ENCODE data around the gene SEC31B. TPM values are rescaled to one million over a fixed set of nuclear protein-coding genes. Genes with fewer than 3 reads are reported as not detected.

The SEC31B gene
- total and polyA plus RNA-seq, 2 donors (not counting 3 experiments of a cell fraction or from before 2014, with no cell fraction given): 11.1 to 14.4 TPM

GRCh38 chr10:100485366-100485765 is 34.3 kb downstream of the SEC31B start:
- H2AFZ ChIP-seq (ENCODE audit: low read depth, low read length): no peak overlapping the region
- no peak overlapping the region for H3K9ac ChIP-seq (replicated peaks; ENCODE audit: extremely low read depth, insufficient read depth, low read length)
- no peak overlapping the region for H3K27ac ChIP-seq (ENCODE audit: insufficient read depth, low read depth, low read length)
- BruUV-seq (replicated peaks): no TSS peak
- no peak for FAIRE-seq
- ChIA-PET CTCF (interaction anchor here (6.8 kb wide), 1 partner anchor 32 kb away, joined by 78 read pairs; no protein-coding TSS in a partner anchor), POLR2A (no interaction called here)
- peaks cover 16 to 17% of the 10 kb centered on the region in 2 experiments for H3K27me3 ChIP-seq (ENCODE audit: control insufficient read depth in 2 of 2, insufficient read depth in 2 of 2, low read length in 2 of 2)
- peaks cover 0 to 7% of the 10 kb centered on the region in 2 experiments for H3K36me3 ChIP-seq (ENCODE audit: control insufficient read depth in 2 of 2, extremely low read depth in 1 of 2, insufficient read depth in 2 of 2, low read length in 2 of 2)
- H3K9me3 ChIP-seq (replicated peaks; ENCODE audit: control insufficient read depth, insufficient read depth, low read length): no peaks in the 10 kb centered on the region
- intact Hi-C loops (cut with micrococcal nuclease): no loop called here
- no peaks in the 10 kb centered on the region for H4K20me1 ChIP-seq (replicated peaks; ENCODE audit: control insufficient read depth, extremely low read depth, insufficient read depth, low read length)
- H3K79me2 ChIP-seq (ENCODE audit: control insufficient read depth, insufficient read depth, low read length): no peaks in the 10 kb centered on the region
- peaks cover 12% of the 10 kb centered on the region for H3K4me1 ChIP-seq (ENCODE audit: control insufficient read depth, extremely low read depth, insufficient read depth, low read length)
- no peak for TF ChIP-seq MYC (IDR thresholded peaks at IDR 0.05; ENCODE audit: low read depth, low read length)
- TF ChIP-seq GATA2 (IDR thresholded peaks at IDR 0.05; ENCODE audit: insufficient read depth, insufficient read length, low read depth, low read length): no peak
- TF ChIP-seq POLR2AphosphoS5 (IDR thresholded peaks at IDR 0.05; ENCODE audit: insufficient read depth, low read depth, low read length): no peak
- no peak for TF ChIP-seq CTCF (IDR thresholded peaks at IDR 0.05; ENCODE audit: extremely low read depth in 1 of 2, insufficient read depth in 1 of 2, low read depth in 1 of 2, low read length in 2 of 2)
- TF ChIP-seq, protein P1, sequence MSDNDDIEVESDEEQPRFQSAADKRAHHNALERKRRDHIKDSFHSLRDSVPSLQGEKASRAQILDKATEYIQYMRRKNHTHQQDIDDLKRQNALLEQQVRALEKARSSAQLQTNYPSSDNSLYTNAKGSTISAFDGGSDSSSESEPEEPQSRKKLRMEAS (IDR thresholded peaks at IDR 0.05; ENCODE audit: insufficient read depth, insufficient read length): no peak
- no peak for TF ChIP-seq FOS (IDR thresholded peaks at IDR 0.05; ENCODE audit: borderline replicate concordance, insufficient read depth, low read length)
- TF ChIP-seq JUN (IDR thresholded peaks at IDR 0.05; ENCODE audit: borderline replicate concordance, insufficient read depth, insufficient read length, low read depth): no peak
- H3K4me3 ChIP-seq (replicated peaks in 1 of 3; ENCODE audit: insufficient read depth in 1 of 3, low read depth in 1 of 3, low read length in 3 of 3): no peak overlapping the region
- no peak overlapping the region for H3K4me2 ChIP-seq (ENCODE audit: insufficient read depth, low read length)
- H3K9me1 ChIP-seq (replicated peaks; ENCODE audit: control insufficient read depth, extremely low read depth, insufficient read depth, low read length): no peaks in the 10 kb centered on the region
- dilution Hi-C loops (cut with MboI; ENCODE audit: extremely low pct_ligation_motif_present, low sequenced_read_pairs): no loop called here
- peak; percentile 48 for DNase-seq (ENCODE audit: low read depth, low spot score)

Data from endothelial cell of umbilical vein (primary cell).